HepG2 (cell line): ENCODE results near the gene TRIM28. TPM values are rescaled to one million over a fixed set of nuclear protein-coding genes. Genes with fewer than 3 reads are reported as not detected.

Source experiments
- CBX1 ChIP-seq: IDR thresholded peaks from one replicate; pipeline ENCODE4 v1.6.1; 2016; ENCODE audit warnings: antibody characterized with exemption, low read depth
- CSRNP1 ChIP-seq: sonication (generic); formaldehyde crosslinking; IDR thresholded peaks from 2 replicates; pipeline ENCODE4 v1.8.1; 2023; ENCODE audit warnings: mild to moderate bottlenecking, missing genetic modification reagents
- DNMT1 ChIP-seq: sonication (generic); formaldehyde crosslinking; IDR thresholded peaks from 2 replicates; pipeline ENCODE4 v1.5.1; 2020; ENCODE audit warnings: mild to moderate bottlenecking, missing genetic modification reagents
- FOXC1 ChIP-seq: sonication (generic); formaldehyde crosslinking; IDR thresholded peaks from 2 replicates; pipeline ENCODE4 v1.8.0; 2022; ENCODE audit warnings: mild to moderate bottlenecking, missing genetic modification reagents, borderline replicate concordance
- HOXA7 ChIP-seq: sonication (generic); formaldehyde crosslinking; IDR thresholded peaks from 2 replicates; pipeline ENCODE4 v1.8.1; 2022; ENCODE audit warnings: mild to moderate bottlenecking, missing genetic modification reagents, moderate library complexity
- KDM3A ChIP-seq: IDR thresholded peaks from 2 replicates; pipeline ENCODE4 v1.6.1; 2018; ENCODE audit warnings: low read depth, missing compliant biosample characterization
- KDM5A ChIP-seq: fragments of 200-600 bp; sonication (generic); IDR thresholded peaks from 2 replicates; pipeline ENCODE4 v1.7.0; 2018; ENCODE audit warnings: antibody characterized with exemption, mild to moderate bottlenecking, low read length, borderline replicate concordance
- NFIC ChIP-seq: IDR thresholded peaks from 2 replicates; pipeline ENCODE4 v1.6.1; 2012; ENCODE audit warnings: mild to moderate bottlenecking, low read length, inconsistent platforms
- PCBP1 ChIP-seq: fragments of 200-400 bp; formaldehyde crosslinking; IDR thresholded peaks from 2 replicates; pipeline ENCODE4 v1.6.1; 2017; ENCODE audit warnings: mild to moderate bottlenecking, low read depth, low read length, borderline replicate concordance
- POLR2AphosphoS5 ChIP-seq: IDR thresholded peaks from 2 replicates; pipeline ENCODE4 v1.6.1; 2012; ENCODE audit warnings: low read depth, low read length
- POLR2G ChIP-seq: fragments of 200-400 bp; formaldehyde crosslinking; IDR thresholded peaks from 2 replicates; pipeline ENCODE4 v1.6.1; 2018; ENCODE audit warnings: mild to moderate bottlenecking, low read depth, low read length, moderate library complexity
- REST ChIP-seq, 2 experiments: IDR thresholded peaks; 2 replicates each; pipeline ENCODE4 v1.6.1; 2011 to 2012; ENCODE audit warnings: low read length in 2 of 2, borderline replicate concordance in 1 of 2, low read depth in 1 of 2, mild to moderate bottlenecking in 1 of 2, moderate library complexity in 1 of 2
- SP1 ChIP-seq, 2 experiments: fragments of 450-650 bp in 1 of 2; sonication (generic) in 1 of 2; formaldehyde crosslinking in 1 of 2; IDR thresholded peaks; 2 replicates each; pipeline versions ENCODE4 v1.4.0 to v1.6.1; 2016 to 2020; ENCODE audit warnings: missing genetic modification reagents in 1 of 2
- ZBTB10 ChIP-seq: sonication (generic); formaldehyde crosslinking; IDR thresholded peaks from 2 replicates; pipeline ENCODE4 v1.4.0; 2020; ENCODE audit warnings: missing genetic modification reagents, borderline replicate concordance
- ZBTB7B ChIP-seq: sonication (generic); formaldehyde crosslinking; IDR thresholded peaks from 2 replicates; pipeline ENCODE4 v1.4.0; 2020; ENCODE audit warnings: missing genetic modification reagents
- ZNF296 ChIP-seq: sonication (generic); formaldehyde crosslinking; conservative IDR thresholded peaks from 2 replicates; pipeline ENCODE4 v1.5.0; 2020; ENCODE audit warnings: mild to moderate bottlenecking, missing genetic modification reagents
- ZNF510 ChIP-seq: sonication (generic); formaldehyde crosslinking; IDR thresholded peaks from 2 replicates; pipeline ENCODE4 v1.4.0; 2020; ENCODE audit warnings: low read depth, mild to moderate bottlenecking, missing genetic modification reagents
- ZNF841 ChIP-seq: sonication (generic); formaldehyde crosslinking; IDR thresholded peaks from 2 replicates; pipeline ENCODE4 v1.8.1; 2023; ENCODE audit warnings: missing genetic modification reagents, borderline replicate concordance
- polyA plus RNA-seq, 8 experiments: library from polyadenylated mRNA; depleted of rRNA in 3 of 8; stranded (reverse) in 7 of 8; unstranded in 1 of 8; fragments of >200 nt; fragmentation: Illumina TruSeq in 4 of 8; extraction: Trizol in 4 of 8; gene quantifications; 2 replicates each; pipeline versions ENCODE4 v1.2.1 to v1.2.3, GENCODE V29; 2011 to 2016; ENCODE audit warnings: low read depth in 4 of 8, missing spikeins in 1 of 8, mixed read lengths in 1 of 8; ENCODE audit not compliant: insufficient read depth in 1 of 8
- total RNA-seq, 5 experiments: library from RNA; depleted of rRNA; stranded (reverse); fragments of >200 nt; fragmentation: Illumina TruSeq; extraction: Trizol; gene quantifications; 2 replicates each; pipeline ENCODE4 v1.2.3, GENCODE V29; 2016; ENCODE audit warnings: low read depth in 1 of 5
- TF ChIP-seq, protein P1 (sequence below): IDR thresholded peaks from 2 replicates; pipeline ENCODE4 v1.6.1; 2016; ENCODE audit warnings: missing compliant biosample characterization, missing genetic modification reagents, borderline replicate concordance

Gene TRIM28
- total and polyA plus RNA-seq, 2 of the 13 experiments (the other 11 are each of a cell fraction or from before 2014, with no cell fraction given): 361 to 439 TPM

GRCh38 chr19:58499021-58499927, 44.6 kb upstream of the TRIM28 start (continued):
- TF ChIP-seq KDM3A (CRISPR knock-in tag) (peak; percentile 79; the same call in 1 of the 2 replicates), CBX1 (peak; percentile 82), ZNF841 (no peak), KDM5A (peak; percentile 95), ZNF296 (CRISPR knock-in tag) (no peak), FOXC1 (peak; percentile 66; the same call in 1 of the 2 replicates), ZBTB7B (CRISPR knock-in tag) (peak; percentile 83), DNMT1 (CRISPR knock-in tag) (no peak), ZNF510 (CRISPR knock-in tag) (0 out of 2 replicates have a peak, but pooled peaks have one; percentile 4), POLR2AphosphoS5 (peak; percentile 56), REST (IDR thresholded peaks at IDR 0.05; ENCODE audit: borderline replicate concordance in 1 of 2, low read depth in 1 of 2, low read length in 2 of 2) (peak in 1 of 2 experiments; percentile 67; a peak in 1 of 4 replicates), ZBTB10 (CRISPR knock-in tag) (no peak; the same call in 1 of the 2 replicates), PCBP1 (no peak), CSRNP1 (0 out of 2 replicates have a peak, but pooled peaks have one; percentile 44), NFIC (no peak), SP1 (IDR thresholded peaks at IDR 0.05) (no peak), SP1 (CRISPR knock-in tag; IDR thresholded peaks at IDR 0.05) (peak; percentile 93), POLR2G (peak; percentile 81), HOXA7 (CRISPR knock-in tag) (no peak)
- TF ChIP-seq, protein P1, sequence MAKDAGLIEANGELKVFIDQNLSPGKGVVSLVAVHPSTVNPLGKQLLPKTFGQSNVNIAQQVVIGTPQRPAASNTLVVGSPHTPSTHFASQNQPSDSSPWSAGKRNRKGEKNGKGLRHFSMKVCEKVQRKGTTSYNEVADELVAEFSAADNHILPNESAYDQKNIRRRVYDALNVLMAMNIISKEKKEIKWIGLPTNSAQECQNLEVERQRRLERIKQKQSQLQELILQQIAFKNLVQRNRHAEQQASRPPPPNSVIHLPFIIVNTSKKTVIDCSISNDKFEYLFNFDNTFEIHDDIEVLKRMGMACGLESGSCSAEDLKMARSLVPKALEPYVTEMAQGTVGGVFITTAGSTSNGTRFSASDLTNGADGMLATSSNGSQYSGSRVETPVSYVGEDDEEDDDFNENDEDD (CRISPR knock-in tag): peak; percentile 71; the same call in 1 of the 2 replicates
